ENCODE results near the gene SIK3. TPM values are rescaled to one million over a fixed set of nuclear protein-coding genes. Genes with fewer than 3 reads are reported as not detected.

Gene SIK3
- total RNA-seq, 1 donor from 2014 or later, result 16.7 TPM

DNA sequence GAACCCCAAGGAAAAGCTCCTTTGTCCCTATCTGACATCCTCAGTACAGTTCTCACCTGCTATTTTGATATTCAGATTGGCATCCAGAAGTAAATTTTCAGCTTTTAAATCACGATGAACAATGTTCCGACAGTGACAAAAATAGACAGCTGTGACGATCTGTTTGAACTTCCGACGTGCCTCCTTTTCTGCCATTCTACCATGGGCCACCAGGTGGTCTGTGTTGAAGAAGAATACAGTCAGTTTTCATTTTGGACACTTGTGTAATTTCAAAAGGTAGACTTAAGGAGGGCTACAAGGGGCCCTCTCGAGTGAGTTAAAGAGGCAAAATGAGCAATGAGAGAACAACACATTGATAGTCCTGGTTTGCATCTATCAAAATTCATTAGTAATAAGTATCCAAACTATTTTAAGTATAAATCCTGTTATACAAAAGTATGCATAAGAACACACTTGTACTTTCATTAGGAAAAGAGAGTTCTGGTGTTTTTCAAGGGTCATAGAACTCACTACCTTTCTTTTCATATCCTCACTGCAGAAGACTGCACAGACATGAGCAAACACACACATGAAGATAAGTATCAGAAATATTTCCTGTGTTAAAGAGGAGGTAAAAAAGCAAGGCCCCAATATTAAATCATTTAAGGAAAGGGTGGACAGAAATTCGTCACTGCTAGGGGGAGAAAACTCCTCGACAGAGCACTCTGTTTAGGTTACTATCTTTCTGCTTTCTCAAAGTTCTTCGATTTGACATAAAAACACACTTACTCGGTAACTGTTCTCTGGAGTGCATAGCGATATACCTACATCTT is 170.9 kb downstream of the SIK3 start:
- peak; percentile 32 for DNase-seq

DNA sequence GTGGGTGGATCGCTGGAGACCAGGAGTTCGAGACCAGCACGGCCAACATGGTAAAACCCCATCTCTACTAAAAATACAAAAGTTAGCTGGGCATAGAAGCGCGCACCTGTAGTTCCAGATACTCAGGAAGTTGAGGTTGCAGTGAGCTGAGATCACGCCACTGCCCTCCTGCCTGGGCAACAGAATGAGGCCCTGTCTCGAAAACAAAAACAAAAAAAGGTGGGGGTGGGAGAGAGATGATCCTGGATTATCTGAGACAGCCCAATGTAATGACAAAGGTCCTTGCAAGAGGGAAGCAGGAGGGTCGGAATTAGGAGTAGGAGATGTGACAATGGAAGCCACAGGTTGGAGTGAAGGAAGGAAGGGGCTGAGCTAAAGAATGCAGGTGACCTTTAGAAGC is 173.2 kb downstream of the SIK3 start:
- no peak for DNase-seq

- DNase-seq, result peak; percentile 31
These were observed 179.1 kb downstream of the SIK3 start for GRCh38 chr11:116918925-116919655.

GRCh38 chr11:116917632-116918031 is 180.6 kb downstream of the SIK3 start:
- DNase-seq, result no peak

DNA sequence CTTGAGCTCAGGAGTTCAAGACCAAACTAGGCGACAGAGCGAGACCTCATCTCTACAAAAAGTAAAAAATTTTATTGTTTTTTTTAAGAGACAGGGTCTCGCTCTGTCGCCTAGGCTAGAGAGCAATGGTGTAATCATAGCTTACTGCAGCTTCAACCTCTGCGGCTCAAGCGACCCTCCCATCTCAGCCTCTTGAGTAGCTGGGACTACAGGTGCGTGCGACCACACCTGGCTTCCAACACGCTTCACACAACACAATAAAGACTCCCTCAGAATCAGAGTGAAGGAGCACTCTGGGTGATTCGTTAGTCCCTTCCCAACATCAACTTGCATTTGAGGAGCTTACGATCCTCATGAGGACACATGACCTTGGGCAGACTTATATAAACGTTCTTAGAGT is 181.3 kb downstream of the SIK3 start:
- DNase-seq, result no peak

DNA sequence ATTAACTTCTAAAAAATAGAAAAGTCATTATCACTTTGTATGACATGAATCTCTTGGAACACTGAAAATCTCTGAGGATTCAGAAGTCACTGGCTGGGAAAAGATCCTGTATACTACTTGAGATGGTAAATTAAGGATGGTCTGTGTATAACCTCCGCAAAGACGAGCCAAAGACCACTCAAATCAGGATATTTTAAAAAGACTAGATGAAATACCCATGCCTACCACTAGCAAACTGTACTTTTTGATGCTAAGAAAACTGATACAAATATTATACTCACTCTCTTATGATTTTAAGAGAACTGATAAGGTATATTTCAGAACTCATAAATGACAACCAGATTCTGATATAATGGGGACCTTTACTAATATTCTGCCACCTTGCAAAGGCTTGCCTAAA is 182.2 kb downstream of the SIK3 start:
- DNase-seq, result no peak

DNA sequence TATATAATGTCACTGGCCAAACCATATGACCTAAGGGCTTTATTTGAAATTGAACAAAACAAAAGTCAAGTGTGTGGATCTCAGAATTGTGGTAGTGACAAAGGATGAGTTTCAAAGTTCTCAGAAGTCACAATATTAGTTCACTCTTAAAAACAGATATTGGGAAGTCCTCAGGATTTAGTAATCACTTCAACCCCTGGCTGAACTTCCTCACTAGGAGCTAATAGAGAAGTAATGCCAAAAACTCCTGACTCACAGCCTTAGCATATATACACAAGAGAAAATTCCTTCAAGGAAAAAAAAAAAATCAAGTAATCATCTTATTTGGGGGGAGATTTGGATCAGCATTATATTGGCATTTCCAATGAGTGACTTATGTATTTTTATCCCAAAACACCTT is 185.2 kb downstream of the SIK3 start:
- peak; percentile 62 for DNase-seq

DNA sequence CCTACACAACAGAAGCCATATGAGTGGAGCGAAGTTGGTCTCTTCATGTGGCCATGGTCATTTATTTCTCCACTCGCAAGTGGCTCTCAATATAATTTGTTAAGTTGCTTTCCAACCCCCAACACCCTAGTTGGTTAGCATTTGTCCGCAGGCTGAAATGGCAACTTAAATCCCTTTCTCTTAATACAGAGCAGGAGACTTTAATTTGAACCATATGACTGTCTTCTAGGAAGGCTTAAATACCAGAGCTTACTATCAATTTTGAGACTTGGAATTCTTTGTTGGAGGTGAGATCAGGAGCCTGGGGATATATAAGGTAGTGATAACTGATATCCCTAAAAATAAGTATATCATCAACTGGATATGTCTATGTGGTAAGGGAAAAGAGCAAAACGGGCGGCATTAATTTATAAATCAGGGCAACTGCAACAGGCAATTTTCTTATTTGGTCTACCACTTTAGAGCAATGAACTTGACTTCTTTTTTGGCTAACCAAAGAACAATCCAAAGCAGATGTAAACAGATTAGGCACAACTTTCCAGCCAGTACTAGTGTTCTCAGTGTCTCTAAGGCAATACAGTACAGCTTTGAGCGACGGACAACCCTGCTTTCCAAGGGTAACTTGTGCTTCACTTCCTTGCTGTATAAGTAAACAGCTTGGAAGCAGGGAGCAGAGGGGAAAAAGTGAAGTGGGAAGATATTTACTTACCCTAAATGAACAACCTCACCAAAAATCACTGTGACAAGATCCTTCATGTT is 186.1 kb downstream of the SIK3 start:
- no peak for DNase-seq

- no peak for DNase-seq
These were observed 187.4 kb downstream of the SIK3 start for GRCh38 chr11:116910847-116911246.

DNA sequence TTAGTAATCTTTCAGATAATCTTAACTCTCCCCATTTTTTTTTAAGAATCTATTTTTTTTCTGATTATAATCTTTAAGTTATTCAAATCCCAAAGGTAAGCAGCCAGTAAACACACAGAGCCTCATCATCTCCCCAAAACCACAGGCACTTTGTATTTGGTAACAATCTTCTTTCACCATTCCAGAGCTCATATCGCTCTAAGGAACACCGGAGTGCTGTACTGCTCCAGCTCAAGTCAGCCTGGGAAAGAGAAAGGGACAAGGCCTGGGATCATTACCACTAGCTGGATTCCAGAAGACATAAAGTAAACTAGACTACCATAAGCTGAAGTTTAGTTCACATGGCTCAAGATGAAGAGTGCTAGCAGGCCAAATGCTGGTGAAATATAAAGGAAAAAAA is 187.8 kb downstream of the SIK3 start:
- DNase-seq, result no peak

DNA sequence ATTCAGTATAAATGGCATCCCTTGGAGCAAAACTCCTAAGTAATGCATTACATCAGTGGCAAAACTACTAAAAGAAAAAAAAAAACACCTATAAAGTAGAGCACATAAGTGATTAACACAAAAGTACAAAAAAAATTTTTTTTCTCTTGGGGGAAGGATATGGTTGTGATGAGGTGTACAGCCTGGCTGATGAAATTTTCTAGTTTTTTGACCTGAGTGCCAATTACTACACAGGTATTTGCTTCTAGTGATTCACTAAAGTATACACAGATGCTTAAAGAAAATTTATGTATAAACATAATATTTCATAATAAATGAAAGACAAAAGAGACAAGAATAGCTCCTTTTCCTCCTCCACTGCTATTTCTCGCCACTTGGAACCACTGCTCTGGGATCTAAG is 189.0 kb downstream of the SIK3 start:
- no peak for DNase-seq

- DNase-seq, result no peak
These were observed 191.7 kb downstream of the SIK3 start for GRCh38 chr11:116906479-116906878.

DNA sequence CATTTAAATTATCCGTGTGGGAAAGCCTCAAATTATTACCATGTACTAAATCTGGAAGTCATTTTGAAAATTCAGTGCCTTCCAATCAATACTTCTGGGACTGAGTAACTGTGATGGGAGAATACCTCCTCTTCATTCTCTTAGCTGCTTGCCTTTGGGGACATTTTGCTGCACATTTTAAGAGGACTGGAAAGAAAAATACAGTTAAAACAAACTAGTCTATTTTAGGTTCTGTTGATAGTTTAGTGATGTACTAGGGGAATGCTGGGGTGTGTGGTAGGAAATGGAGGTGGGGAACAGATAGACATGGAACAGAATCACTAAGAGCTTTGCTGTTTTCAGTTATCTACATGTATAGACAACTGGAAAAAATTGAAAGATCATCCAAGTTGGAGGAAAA is 195.1 kb downstream of the SIK3 start:
- no peak for DNase-seq

DNA sequence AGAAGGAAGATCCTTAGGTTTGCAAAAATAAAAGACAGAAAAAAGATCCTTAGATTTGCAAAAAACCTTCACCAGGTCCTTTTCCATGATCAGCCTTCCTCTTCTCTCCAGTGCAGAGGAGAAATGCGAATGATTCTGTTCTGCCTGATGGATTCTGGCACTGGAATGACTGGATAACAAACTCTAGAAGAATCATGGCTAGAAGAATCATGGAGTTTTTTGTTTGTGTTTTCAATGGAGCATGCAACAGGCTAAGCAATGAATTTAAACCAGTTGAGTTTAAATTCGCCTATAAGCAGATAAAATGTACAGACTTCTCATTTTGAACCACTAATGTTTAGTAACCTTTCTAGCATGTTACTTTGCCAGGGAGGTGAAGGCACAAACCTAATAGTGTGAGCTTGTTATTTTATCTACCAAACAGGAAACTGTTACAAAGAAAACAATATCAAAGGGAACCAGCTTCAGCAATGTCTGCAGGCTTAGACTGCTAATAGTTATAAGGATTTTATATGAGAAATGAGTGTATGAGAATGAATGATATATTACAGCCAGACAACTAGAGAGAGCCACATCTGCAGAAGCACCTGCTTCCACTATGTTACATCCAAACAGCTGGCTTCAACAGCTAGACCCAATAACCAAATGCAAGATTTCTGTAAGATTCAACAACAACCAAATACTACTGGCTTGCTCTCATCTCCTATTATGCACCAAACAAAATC is 196.1 kb downstream of the SIK3 start:
- DNase-seq, result no peak

DNA sequence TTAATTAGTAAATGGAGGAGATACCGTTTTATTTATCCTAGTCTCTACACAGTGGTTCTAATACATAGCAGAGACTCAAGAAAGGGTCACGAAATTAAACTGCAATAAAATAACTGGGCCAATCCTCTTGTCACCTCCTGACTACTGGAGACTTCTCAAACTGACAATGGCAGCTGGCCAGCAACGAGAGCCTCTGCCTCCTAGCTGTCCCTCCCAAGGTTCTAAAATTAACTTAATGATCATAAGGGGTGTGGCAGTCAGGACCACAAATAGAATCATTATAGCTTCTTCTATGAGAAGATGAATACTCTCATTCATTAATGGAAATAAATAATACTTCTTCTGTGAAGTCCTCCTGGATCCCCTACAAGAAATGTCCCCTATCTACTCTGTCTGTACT is 197.0 kb downstream of the SIK3 start:
- DNase-seq, result no peak

GRCh38 chr11:116896211-116896610 is 202.0 kb downstream of the SIK3 start:
- DNase-seq, result no peak

DNA sequence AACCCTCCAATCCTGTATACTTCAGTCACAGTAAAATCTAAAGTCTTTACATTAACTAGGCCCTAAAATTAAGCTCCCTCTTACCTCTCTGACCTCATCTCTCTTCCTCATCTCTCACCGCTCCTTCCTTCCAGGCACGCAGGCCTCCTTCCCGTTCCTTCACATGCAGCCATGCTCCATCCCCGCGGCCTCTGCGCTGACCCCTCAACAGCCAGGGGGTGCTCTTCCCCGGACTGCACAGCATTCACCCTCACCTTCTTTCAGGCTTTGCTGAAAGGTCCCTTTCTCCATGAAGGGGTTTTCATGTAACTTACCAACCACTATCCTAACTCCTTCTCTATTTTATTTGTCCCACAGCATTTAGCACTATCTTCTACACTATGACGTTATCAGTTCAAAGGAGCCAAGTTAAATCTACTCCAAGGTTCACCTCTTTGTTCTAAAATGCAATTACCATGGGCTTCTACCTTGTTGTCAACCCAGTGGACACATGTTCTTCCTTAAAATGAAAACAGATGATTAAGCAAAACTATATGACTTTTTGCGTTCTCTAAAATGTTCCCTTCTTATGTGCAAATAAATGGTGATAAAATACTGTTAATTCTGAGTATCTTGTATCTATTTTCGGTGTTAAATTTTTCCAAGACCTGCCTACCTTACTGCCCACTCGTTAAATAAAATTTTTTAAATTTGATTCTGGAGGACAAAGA is 203.0 kb downstream of the SIK3 start:
- DNase-seq, result peak; percentile 52

- DNase-seq, result no peak
These were observed 204.3 kb downstream of the SIK3 start for GRCh38 chr11:116893906-116894305.

- DNase-seq, result no peak
These were observed 204.8 kb downstream of the SIK3 start for GRCh38 chr11:116893437-116893836.

GRCh38 chr11:116892374-116892773 is 205.9 kb downstream of the SIK3 start:
- DNase-seq, result no peak

DNA sequence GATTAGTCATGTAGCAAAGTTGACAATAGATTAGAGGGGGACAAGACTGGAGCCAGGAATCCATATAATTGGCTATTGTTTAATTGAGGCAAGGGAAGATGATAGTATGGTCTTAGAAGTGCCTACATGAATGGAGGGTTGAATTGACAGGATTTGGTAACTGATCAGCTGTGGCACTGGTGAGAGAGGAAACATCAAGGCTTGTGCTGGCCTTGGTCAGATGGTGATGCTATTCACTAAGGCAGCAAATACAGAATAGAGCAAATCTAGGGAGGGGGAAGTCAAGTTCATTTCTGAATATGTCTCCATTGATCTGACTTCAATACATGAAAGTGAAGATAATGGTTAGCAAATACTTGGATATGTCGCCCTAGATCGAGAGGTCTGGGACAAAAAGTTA is 206.5 kb downstream of the SIK3 start:
- DNase-seq, result no peak

DNA sequence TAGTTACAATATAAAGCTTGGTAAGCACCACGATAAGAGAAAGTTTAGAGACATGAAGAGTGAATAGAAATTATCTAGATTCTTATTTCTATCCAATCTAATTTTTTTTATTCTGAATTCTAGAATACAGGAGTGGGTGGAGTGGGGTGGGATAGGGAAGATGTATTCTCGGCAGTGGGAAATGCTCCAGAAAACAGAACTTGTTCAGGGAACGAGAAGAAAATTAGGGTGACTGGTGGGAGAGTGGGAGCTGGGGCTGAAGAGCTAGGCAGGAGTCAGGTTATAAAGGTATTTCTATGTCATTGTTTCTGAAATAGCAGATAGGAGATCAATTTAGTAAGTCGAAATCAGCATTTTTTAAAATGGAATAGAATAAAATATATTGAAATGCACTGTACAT is 207.6 kb downstream of the SIK3 start:
- no peak for DNase-seq

Measured in dermis blood vessel endothelial cell (primary cell).